GM10266 (cell line): ENCODE measurements around the gene STARD9.

ENCODE experiments used
- DNase-seq: peaks from one replicate; pipeline ENCODE4 v3.0.0; 2012; ENCODE audit errors: extremely low spot score
- CTCF ChIP-seq: IDR thresholded peaks from 2 replicates; pipeline ENCODE4 v1.5.1; 2012; ENCODE audit warnings: mild to moderate bottlenecking, low read depth; ENCODE audit not compliant: control insufficient read depth, insufficient read depth; ENCODE audit errors: missing control alignments

The STARD9 gene

GRCh38 chr15:42616107-42616506 lies 40.7 kb downstream of the STARD9 start:
- TF ChIP-seq CTCF = no peak
- DNase-seq = no peak

GRCh38 chr15:42619656-42620371 lies 44.4 kb downstream of the STARD9 start:
- no peak for TF ChIP-seq CTCF
- DNase-seq = no peak

- no peak for TF ChIP-seq CTCF
- no peak for DNase-seq
Measured at GRCh38 chr15:42621386-42621785, 46.0 kb downstream of the STARD9 start.

GRCh38 chr15:42621996-42622925 lies 46.9 kb downstream of the STARD9 start:
- DNase-seq = no peak
- no peak for TF ChIP-seq CTCF

GRCh38 chr15:42623951-42624350 lies 48.5 kb downstream of the STARD9 start:
- TF ChIP-seq CTCF = no peak
- DNase-seq = no peak

GRCh38 chr15:42627485-42627884 lies 52.1 kb downstream of the STARD9 start:
- DNase-seq = no peak
- TF ChIP-seq CTCF = no peak

GRCh38 chr15:42628761-42629160 lies 53.4 kb downstream of the STARD9 start:
- TF ChIP-seq CTCF = no peak
- no peak for DNase-seq
